ENCODE measurements around the gene NOTUM.

DNA sequence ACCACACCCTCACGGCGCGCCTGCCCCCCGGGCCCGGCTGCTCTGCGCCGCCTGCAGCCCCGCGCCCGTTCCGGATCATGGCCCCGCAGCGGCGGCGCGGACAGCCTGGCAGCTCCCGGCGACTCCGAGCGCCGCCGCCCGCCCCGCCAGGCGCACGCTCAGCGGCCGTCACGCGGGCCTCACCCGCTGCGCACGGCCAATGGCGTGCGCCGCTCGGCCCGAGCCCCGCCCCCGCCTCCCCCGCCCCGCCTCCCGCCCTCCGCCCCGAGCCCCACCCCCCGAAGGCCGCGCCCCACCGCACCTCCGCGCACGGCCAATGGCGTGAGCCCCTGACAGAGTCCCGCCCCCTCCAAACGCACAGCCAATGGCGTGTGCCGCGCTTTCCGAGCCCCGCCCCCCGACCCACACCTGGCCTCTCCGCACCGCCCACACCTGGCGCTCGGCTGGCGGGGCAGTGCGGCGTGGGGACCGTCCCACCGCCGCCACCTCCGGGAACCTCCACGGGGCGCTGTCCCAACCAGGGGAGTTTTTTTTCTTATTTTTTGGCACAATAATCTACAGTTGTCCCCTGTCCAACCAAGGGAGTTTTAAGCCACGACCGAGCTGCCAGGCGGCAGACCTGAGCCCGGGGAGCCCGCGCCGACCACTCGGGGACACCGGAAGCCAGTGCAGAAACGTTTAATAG, 49.6 kb downstream of the NOTUM start, which contains the start of gene PCYT2:
- TF ChIP-seq, protein P1, sequence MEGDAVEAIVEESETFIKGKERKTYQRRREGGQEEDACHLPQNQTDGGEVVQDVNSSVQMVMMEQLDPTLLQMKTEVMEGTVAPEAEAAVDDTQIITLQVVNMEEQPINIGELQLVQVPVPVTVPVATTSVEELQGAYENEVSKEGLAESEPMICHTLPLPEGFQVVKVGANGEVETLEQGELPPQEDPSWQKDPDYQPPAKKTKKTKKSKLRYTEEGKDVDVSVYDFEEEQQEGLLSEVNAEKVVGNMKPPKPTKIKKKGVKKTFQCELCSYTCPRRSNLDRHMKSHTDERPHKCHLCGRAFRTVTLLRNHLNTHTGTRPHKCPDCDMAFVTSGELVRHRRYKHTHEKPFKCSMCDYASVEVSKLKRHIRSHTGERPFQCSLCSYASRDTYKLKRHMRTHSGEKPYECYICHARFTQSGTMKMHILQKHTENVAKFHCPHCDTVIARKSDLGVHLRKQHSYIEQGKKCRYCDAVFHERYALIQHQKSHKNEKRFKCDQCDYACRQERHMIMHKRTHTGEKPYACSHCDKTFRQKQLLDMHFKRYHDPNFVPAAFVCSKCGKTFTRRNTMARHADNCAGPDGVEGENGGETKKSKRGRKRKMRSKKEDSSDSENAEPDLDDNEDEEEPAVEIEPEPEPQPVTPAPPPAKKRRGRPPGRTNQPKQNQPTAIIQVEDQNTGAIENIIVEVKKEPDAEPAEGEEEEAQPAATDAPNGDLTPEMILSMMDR (IDR thresholded peaks at IDR 0.05; ENCODE audit: low read depth, low read length, missing input control) = no peak
- TF ChIP-seq, protein P2, sequence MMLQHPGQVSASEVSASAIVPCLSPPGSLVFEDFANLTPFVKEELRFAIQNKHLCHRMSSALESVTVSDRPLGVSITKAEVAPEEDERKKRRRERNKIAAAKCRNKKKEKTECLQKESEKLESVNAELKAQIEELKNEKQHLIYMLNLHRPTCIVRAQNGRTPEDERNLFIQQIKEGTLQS (IDR thresholded peaks at IDR 0.05) = no peak
- TF ChIP-seq, protein P3, sequence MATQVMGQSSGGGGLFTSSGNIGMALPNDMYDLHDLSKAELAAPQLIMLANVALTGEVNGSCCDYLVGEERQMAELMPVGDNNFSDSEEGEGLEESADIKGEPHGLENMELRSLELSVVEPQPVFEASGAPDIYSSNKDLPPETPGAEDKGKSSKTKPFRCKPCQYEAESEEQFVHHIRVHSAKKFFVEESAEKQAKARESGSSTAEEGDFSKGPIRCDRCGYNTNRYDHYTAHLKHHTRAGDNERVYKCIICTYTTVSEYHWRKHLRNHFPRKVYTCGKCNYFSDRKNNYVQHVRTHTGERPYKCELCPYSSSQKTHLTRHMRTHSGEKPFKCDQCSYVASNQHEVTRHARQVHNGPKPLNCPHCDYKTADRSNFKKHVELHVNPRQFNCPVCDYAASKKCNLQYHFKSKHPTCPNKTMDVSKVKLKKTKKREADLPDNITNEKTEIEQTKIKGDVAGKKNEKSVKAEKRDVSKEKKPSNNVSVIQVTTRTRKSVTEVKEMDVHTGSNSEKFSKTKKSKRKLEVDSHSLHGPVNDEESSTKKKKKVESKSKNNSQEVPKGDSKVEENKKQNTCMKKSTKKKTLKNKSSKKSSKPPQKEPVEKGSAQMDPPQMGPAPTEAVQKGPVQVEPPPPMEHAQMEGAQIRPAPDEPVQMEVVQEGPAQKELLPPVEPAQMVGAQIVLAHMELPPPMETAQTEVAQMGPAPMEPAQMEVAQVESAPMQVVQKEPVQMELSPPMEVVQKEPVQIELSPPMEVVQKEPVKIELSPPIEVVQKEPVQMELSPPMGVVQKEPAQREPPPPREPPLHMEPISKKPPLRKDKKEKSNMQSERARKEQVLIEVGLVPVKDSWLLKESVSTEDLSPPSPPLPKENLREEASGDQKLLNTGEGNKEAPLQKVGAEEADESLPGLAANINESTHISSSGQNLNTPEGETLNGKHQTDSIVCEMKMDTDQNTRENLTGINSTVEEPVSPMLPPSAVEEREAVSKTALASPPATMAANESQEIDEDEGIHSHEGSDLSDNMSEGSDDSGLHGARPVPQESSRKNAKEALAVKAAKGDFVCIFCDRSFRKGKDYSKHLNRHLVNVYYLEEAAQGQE (IDR thresholded peaks at IDR 0.05) = no peak
- TF ChIP-seq YY1 (IDR thresholded peaks at IDR 0.05) (no peak), TAF1 (conservative IDR thresholded peaks at IDR 0.05) (no peak), HNF4G (IDR thresholded peaks at IDR 0.05) (no peak)
- TF ChIP-seq, protein P4, sequence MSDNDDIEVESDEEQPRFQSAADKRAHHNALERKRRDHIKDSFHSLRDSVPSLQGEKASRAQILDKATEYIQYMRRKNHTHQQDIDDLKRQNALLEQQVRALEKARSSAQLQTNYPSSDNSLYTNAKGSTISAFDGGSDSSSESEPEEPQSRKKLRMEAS (IDR thresholded peaks at IDR 0.05) = no peak

Measured in liver (tissue), 3 donors.